HepG2 (cell line): ENCODE data around the gene CPT1C. TPM values are rescaled to one million over a fixed set of nuclear protein-coding genes. Genes with fewer than 3 reads are reported as not detected.

Experiments
- BRD4 ChIP-seq: sonication (generic); formaldehyde crosslinking; IDR thresholded peaks from 2 replicates; pipeline ENCODE4 v1.4.0; 2020; ENCODE audit warnings: missing genetic modification reagents
- GATA4 ChIP-seq: sonication (generic); IDR thresholded peaks from 2 replicates; pipeline ENCODE4 v1.6.1; 2016; ENCODE audit warnings: antibody characterized with exemption, low read depth, borderline replicate concordance
- GFI1 ChIP-seq: sonication (generic); formaldehyde crosslinking; IDR thresholded peaks from 2 replicates; pipeline ENCODE4 v1.5.0; 2020; ENCODE audit warnings: missing genetic modification reagents, mild to moderate bottlenecking, borderline replicate concordance
- HNF4G ChIP-seq, 2 experiments: sonication (generic) in 1 of 2; formaldehyde crosslinking in 1 of 2; IDR thresholded peaks; 2 replicates each; pipeline versions ENCODE4 v1.4.0 to v1.6.1; 2011 to 2020; ENCODE audit warnings: borderline replicate concordance in 2 of 2, low read depth in 2 of 2, mild to moderate bottlenecking in 2 of 2, low read length in 1 of 2, missing genetic modification reagents in 1 of 2, moderate library complexity in 1 of 2
- HNRNPH1 ChIP-seq: fragments of 200-400 bp; formaldehyde crosslinking; optimal IDR thresholded peaks from 2 replicates; pipeline ENCODE3; 2017; ENCODE audit warnings: mild to moderate bottlenecking, low read depth, low read length
- MED13 ChIP-seq: sonication (generic); formaldehyde crosslinking; IDR thresholded peaks from 2 replicates; pipeline ENCODE4 v1.5.0; 2020; ENCODE audit warnings: missing genetic modification reagents
- MIER3 ChIP-seq: IDR thresholded peaks from 2 replicates; pipeline ENCODE4 v1.6.1; 2016; ENCODE audit warnings: missing compliant biosample characterization, borderline replicate concordance
- MLLT10 ChIP-seq: sonication (generic); formaldehyde crosslinking; IDR thresholded peaks from 2 replicates; pipeline ENCODE4 v1.4.0; 2020; ENCODE audit warnings: missing genetic modification reagents
- TGIF2 ChIP-seq: IDR thresholded peaks from 2 replicates; pipeline ENCODE4 v1.6.1; 2016; ENCODE audit warnings: control low read depth, missing compliant biosample characterization
- ZKSCAN8 ChIP-seq: IDR thresholded peaks from 2 replicates; pipeline ENCODE4 v1.6.1; 2016; ENCODE audit warnings: borderline replicate concordance, missing genetic modification reagents, missing compliant biosample characterization
- ZMAT5 ChIP-seq: sonication (generic); formaldehyde crosslinking; IDR thresholded peaks from 2 replicates; pipeline ENCODE4 v1.5.0; 2020; ENCODE audit warnings: mild to moderate bottlenecking, low read depth, missing genetic modification reagents, borderline replicate concordance
- ZNF251 ChIP-seq: sonication (generic); formaldehyde crosslinking; IDR thresholded peaks from 2 replicates; pipeline ENCODE4 v1.9.0; 2021; ENCODE audit warnings: mild to moderate bottlenecking, missing genetic modification reagents
- ZNF431 ChIP-seq: sonication (generic); formaldehyde crosslinking; IDR thresholded peaks from 2 replicates; pipeline ENCODE4 v1.9.0; 2022; ENCODE audit warnings: missing genetic modification reagents, low read depth, mild to moderate bottlenecking, borderline replicate concordance
- ZNF503 ChIP-seq: sonication (generic); formaldehyde crosslinking; IDR thresholded peaks from 2 replicates; pipeline ENCODE4 v1.4.0; 2020; ENCODE audit warnings: missing genetic modification reagents
- ZNF607 ChIP-seq: sonication (generic); formaldehyde crosslinking; IDR thresholded peaks from 2 replicates; pipeline ENCODE4 v1.5.1; 2020; ENCODE audit warnings: missing genetic modification reagents, mild to moderate bottlenecking, borderline replicate concordance
- ZNF615 ChIP-seq: sonication (generic); formaldehyde crosslinking; IDR thresholded peaks from 2 replicates; pipeline ENCODE4 v1.5.0; 2020; ENCODE audit warnings: mild to moderate bottlenecking, missing genetic modification reagents, borderline replicate concordance
- ZNF629 ChIP-seq: sonication (generic); formaldehyde crosslinking; conservative IDR thresholded peaks from 2 replicates; pipeline ENCODE4 v1.5.0; 2020; ENCODE audit warnings: missing genetic modification reagents
- ZNF670 ChIP-seq: sonication (generic); formaldehyde crosslinking; IDR thresholded peaks from 2 replicates; pipeline ENCODE4 v1.8.0; 2022; ENCODE audit warnings: mild to moderate bottlenecking, missing genetic modification reagents, borderline replicate concordance
- ZNF776 ChIP-seq: sonication (generic); formaldehyde crosslinking; IDR thresholded peaks from 2 replicates; pipeline ENCODE4 v1.4.0; 2020; ENCODE audit warnings: mild to moderate bottlenecking, missing genetic modification reagents
- polyA plus RNA-seq, 8 experiments: library from polyadenylated mRNA; depleted of rRNA in 3 of 8; stranded (reverse) in 7 of 8; unstranded in 1 of 8; fragments of >200 nt; fragmentation: Illumina TruSeq in 4 of 8; extraction: Trizol in 4 of 8; gene quantifications; 2 replicates each; pipeline versions ENCODE4 v1.2.1 to v1.2.3, GENCODE V29; 2011 to 2016; ENCODE audit warnings: low read depth in 4 of 8, missing spikeins in 1 of 8, mixed read lengths in 1 of 8; ENCODE audit not compliant: insufficient read depth in 1 of 8
- total RNA-seq, 5 experiments: library from RNA; depleted of rRNA; stranded (reverse); fragments of >200 nt; fragmentation: Illumina TruSeq; extraction: Trizol; gene quantifications; 2 replicates each; pipeline ENCODE4 v1.2.3, GENCODE V29; 2016; ENCODE audit warnings: low read depth in 1 of 5
- TF ChIP-seq, protein P1 (sequence below): sonication (generic); formaldehyde crosslinking; IDR thresholded peaks from 2 replicates; pipeline ENCODE4 v1.8.1; 2023; ENCODE audit warnings: mild to moderate bottlenecking, missing genetic modification reagents
- TF ChIP-seq, protein P2 (sequence below): sonication (generic); formaldehyde crosslinking; IDR thresholded peaks from 2 replicates; pipeline ENCODE4 v1.9.0; 2021; ENCODE audit warnings: missing genetic modification reagents, mild to moderate bottlenecking, borderline replicate concordance
- TF ChIP-seq, protein P3 (sequence below): sonication (generic); formaldehyde crosslinking; IDR thresholded peaks from 2 replicates; pipeline ENCODE4 v1.4.0; 2020; ENCODE audit warnings: mild to moderate bottlenecking, missing genetic modification reagents

The CPT1C gene
- total and polyA plus RNA-seq, 2 of the 13 experiments (the other 11 are each of a cell fraction or from before 2014, with no cell fraction given): 0.18 TPM; not detected in 1

- TF ChIP-seq, protein P1, sequence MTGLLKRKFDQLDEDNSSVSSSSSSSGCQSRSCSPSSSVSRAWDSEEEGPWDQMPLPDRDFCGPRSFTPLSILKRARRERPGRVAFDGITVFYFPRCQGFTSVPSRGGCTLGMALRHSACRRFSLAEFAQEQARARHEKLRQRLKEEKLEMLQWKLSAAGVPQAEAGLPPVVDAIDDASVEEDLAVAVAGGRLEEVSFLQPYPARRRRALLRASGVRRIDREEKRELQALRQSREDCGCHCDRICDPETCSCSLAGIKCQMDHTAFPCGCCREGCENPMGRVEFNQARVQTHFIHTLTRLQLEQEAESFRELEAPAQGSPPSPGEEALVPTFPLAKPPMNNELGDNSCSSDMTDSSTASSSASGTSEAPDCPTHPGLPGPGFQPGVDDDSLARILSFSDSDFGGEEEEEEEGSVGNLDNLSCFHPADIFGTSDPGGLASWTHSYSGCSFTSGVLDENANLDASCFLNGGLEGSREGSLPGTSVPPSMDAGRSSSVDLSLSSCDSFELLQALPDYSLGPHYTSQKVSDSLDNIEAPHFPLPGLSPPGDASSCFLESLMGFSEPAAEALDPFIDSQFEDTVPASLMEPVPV (CRISPR knock-in tag): peak; percentile 83
- TF ChIP-seq MLLT10 (CRISPR knock-in tag) (no peak), HNRNPH1 (peak; percentile 95), GATA4 (peak; percentile 80; the same call in 1 of the 2 replicates), ZNF251 (CRISPR knock-in tag) (no peak), ZNF431 (CRISPR knock-in tag) (no peak), TGIF2 (peak; percentile 79), ZNF776 (CRISPR knock-in tag) (peak; percentile 64), ZNF615 (CRISPR knock-in tag) (0 out of 2 replicates have a peak, but pooled peaks have one; percentile 42), MIER3 (CRISPR knock-in tag) (peak; percentile 53; the same call in 1 of the 2 replicates), ZNF503 (no peak), ZNF629 (CRISPR knock-in tag) (no peak), BRD4 (CRISPR knock-in tag) (peak; percentile 80; the same call in 1 of the 2 replicates), ZNF607 (CRISPR knock-in tag) (peak; percentile 81; the same call in 1 of the 2 replicates), ZNF670 (CRISPR knock-in tag) (0 out of 2 replicates have a peak, but pooled peaks have one; percentile 62), ZKSCAN8 (0 out of 2 replicates have a peak, but pooled peaks have one; percentile 28), GFI1 (no peak), HNF4G (IDR thresholded peaks at IDR 0.05; ENCODE audit: borderline replicate concordance, low read depth, low read length) (no peak), HNF4G (CRISPR knock-in tag; IDR thresholded peaks at IDR 0.05; ENCODE audit: borderline replicate concordance, low read depth) (no peak), MED13 (CRISPR knock-in tag) (no peak), ZMAT5 (CRISPR knock-in tag) (no peak)
- TF ChIP-seq, protein P2, sequence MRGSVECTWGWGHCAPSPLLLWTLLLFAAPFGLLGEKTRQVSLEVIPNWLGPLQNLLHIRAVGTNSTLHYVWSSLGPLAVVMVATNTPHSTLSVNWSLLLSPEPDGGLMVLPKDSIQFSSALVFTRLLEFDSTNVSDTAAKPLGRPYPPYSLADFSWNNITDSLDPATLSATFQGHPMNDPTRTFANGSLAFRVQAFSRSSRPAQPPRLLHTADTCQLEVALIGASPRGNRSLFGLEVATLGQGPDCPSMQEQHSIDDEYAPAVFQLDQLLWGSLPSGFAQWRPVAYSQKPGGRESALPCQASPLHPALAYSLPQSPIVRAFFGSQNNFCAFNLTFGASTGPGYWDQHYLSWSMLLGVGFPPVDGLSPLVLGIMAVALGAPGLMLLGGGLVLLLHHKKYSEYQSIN (CRISPR knock-in tag): no peak
- TF ChIP-seq, protein P3, sequence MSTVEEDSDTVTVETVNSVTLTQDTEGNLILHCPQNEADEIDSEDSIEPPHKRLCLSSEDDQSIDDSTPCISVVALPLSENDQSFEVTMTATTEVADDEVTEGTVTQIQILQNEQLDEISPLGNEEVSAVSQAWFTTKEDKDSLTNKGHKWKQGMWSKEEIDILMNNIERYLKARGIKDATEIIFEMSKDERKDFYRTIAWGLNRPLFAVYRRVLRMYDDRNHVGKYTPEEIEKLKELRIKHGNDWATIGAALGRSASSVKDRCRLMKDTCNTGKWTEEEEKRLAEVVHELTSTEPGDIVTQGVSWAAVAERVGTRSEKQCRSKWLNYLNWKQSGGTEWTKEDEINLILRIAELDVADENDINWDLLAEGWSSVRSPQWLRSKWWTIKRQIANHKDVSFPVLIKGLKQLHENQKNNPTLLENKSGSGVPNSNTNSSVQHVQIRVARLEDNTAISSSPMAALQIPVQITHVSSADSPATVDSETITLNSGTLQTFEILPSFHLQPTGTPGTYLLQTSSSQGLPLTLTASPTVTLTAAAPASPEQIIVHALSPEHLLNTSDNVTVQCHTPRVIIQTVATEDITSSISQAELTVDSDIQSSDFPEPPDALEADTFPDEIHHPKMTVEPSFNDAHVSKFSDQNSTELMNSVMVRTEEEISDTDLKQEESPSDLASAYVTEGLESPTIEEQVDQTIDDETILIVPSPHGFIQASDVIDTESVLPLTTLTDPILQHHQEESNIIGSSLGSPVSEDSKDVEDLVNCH (CRISPR knock-in tag): no peak
Observed at GRCh38 chr19:49677231-49677900, 13.6 kb upstream of the CPT1C start, which contains the start of gene PRMT1 (continued).
